Gastrocnemius medialis (tissue), 4 donors: ENCODE data around the gene ADH5.

Source experiments
- CTCF ChIP-seq, 5 experiments: fragments of 450-650 bp in 3 of 5; fragments of 200-600 bp in 2 of 5; sonication (generic) in 2 of 5; IDR thresholded peaks in 4 of 5; conservative IDR thresholded peaks in 1 of 5; 1 replicate in 4 of 5; 2 replicates in 1 of 5; pipeline ENCODE4 v1.5.1; 2016 to 2019; ENCODE audit warnings: antibody characterized with exemption in 5 of 5, mild to moderate bottlenecking in 3 of 5, moderate library complexity in 3 of 5
- POLR2A ChIP-seq, 2 donors: fragments of 450-650 bp; IDR thresholded peaks; one replicate each; pipeline ENCODE4 v1.6.1; 2017; ENCODE audit warnings: antibody characterized with exemption in 2 of 2, mild to moderate bottlenecking in 2 of 2, moderate library complexity in 2 of 2

GRCh38 chr4:99025506-99025905 is 63.1 kb downstream of the ADH5 start:
- TF ChIP-seq CTCF (IDR thresholded peaks at IDR 0.05 in 4 of 5, conservative IDR thresholded peaks at IDR 0.05 in 1 of 5) (no peak), POLR2A (IDR thresholded peaks at IDR 0.05) (no peak)
